PC-9 (cell line): ENCODE results near the gene MCMBP. TPM values are rescaled to one million over a fixed set of nuclear protein-coding genes. Genes with fewer than 3 reads are reported as not detected.

ENCODE experiments used
- Bru-seq: library from RNA; stranded (reverse); fragments of 400-500 nt; gene quantifications from one replicate; lab custom pipeline; 2021; lab: Mats Ljungman, UMichigan
- BruChase-seq, 2 experiments: library from RNA; stranded (reverse); fragments of 400-500 nt; gene quantifications; one replicate each; lab custom pipeline; 2021; lab: Mats Ljungman, UMichigan
- BruUV-seq: library from RNA; stranded (reverse); fragments of 400-500 nt; replicated peaks from 2 replicates; lab custom pipeline; 2021; lab: Mats Ljungman, UMichigan
- CTCF ChIA-PET: fragments of 300-600 bp; sonication (Branson Sonifier 250); formaldehyde crosslinking; loops from one replicate; lab custom pipeline; 2022; ENCODE audit warnings: antibody characterized with exemption; lab: Charles Lee
- POLR2A ChIA-PET: fragments of 300-600 bp; sonication (Branson Sonifier 250); formaldehyde crosslinking; loops from one replicate; lab custom pipeline; 2022; ENCODE audit warnings: antibody characterized with exemption; ENCODE audit not compliant: unreplicated experiment; lab: Charles Lee
- DNase-seq, 2 experiments: peaks; one replicate each; pipeline versions ENCODE4 v3.0.0 to v3.0.0-alpha.2; 2015 to 2022; ENCODE audit warnings: mixed read lengths in 1 of 2
- H2AFZ ChIP-seq: fragments of 200-600 bp; sonication (generic); 2 replicates; pipeline ENCODE4 v1.8.1; 2017; ENCODE audit warnings: antibody characterized with exemption
- H3F3A ChIP-seq: fragments of 200-600 bp; sonication (generic); 2 replicates; pipeline ENCODE4 v1.8.1; 2017; ENCODE audit warnings: antibody characterized with exemption, mild to moderate bottlenecking, low read depth; ENCODE audit not compliant: insufficient read depth
- H3K27ac ChIP-seq: fragments of 200-600 bp; sonication (generic); 2 replicates; pipeline ENCODE4 v1.6.1; 2016; ENCODE audit warnings: mixed run types
- H3K27me3 ChIP-seq: fragments of 200-600 bp; sonication (generic); 2 replicates; pipeline ENCODE4 v1.6.1; 2016; ENCODE audit warnings: low read depth, mixed run types; ENCODE audit not compliant: insufficient read depth
- H3K36me3 ChIP-seq: fragments of 200-600 bp; sonication (generic); 2 replicates; pipeline ENCODE4 v1.6.1; 2016; ENCODE audit warnings: low read depth, mixed run types
- H3K4me1 ChIP-seq: fragments of 200-600 bp; sonication (generic); replicated peaks from 2 replicates; pipeline ENCODE4 v1.6.1; 2016; ENCODE audit warnings: mixed run types; ENCODE audit not compliant: insufficient read depth
- H3K4me2 ChIP-seq: fragments of 200-600 bp; sonication (generic); 2 replicates; pipeline ENCODE4 v1.6.1; 2017; ENCODE audit warnings: mixed run types
- H3K4me3 ChIP-seq: fragments of 200-600 bp; sonication (generic); 2 replicates; pipeline ENCODE4 v1.6.1; 2016; ENCODE audit warnings: mixed run types
- H3K79me2 ChIP-seq: fragments of 200-600 bp; sonication (generic); 2 replicates; pipeline ENCODE4 v1.6.1; 2017; ENCODE audit warnings: low read depth, mixed run types
- H3K9me2 ChIP-seq: fragments of 200-600 bp; sonication (generic); 2 replicates; pipeline ENCODE4 v1.8.1; 2017; ENCODE audit warnings: mild to moderate bottlenecking; ENCODE audit not compliant: insufficient read depth
- H3K9me3 ChIP-seq: fragments of 200-600 bp; sonication (generic); 2 replicates; pipeline ENCODE4 v1.8.1; 2016; ENCODE audit warnings: low read depth; ENCODE audit not compliant: insufficient read depth
- H4K20me1 ChIP-seq: fragments of 200-600 bp; sonication (generic); 2 replicates; pipeline ENCODE4 v1.8.1; 2017; ENCODE audit not compliant: insufficient read depth
- CTCF ChIP-seq: fragments of 200-600 bp; sonication (generic); conservative IDR thresholded peaks from 2 replicates; pipeline ENCODE4 v1.6.1; 2017; ENCODE audit warnings: mixed run types, antibody characterized with exemption, mild to moderate bottlenecking, moderate library complexity
- EZH2 ChIP-seq: fragments of 200-600 bp; sonication (generic); IDR thresholded peaks from 2 replicates; pipeline ENCODE4 v1.8.0; 2017; ENCODE audit warnings: antibody characterized with exemption, low read depth
- intact Hi-C: fragments of 100-400 bp; cut with micrococcal nuclease; formaldehyde crosslinking; loops from one replicate; pipeline ENCODE4 v1.10.0; 2022; ENCODE audit not compliant: unreplicated experiment
- long read RNA-seq: library from polyadenylated mRNA; stranded (forward); transcript quantifications from one replicate; pipeline ENCODE4 v2.0.0, GENCODE V29; 2022
- total RNA-seq: library from RNA; stranded (reverse); gene quantifications from 2 replicates; pipeline ENCODE4 v1.2.3, GENCODE V29; 2021

The MCMBP gene, protein sequence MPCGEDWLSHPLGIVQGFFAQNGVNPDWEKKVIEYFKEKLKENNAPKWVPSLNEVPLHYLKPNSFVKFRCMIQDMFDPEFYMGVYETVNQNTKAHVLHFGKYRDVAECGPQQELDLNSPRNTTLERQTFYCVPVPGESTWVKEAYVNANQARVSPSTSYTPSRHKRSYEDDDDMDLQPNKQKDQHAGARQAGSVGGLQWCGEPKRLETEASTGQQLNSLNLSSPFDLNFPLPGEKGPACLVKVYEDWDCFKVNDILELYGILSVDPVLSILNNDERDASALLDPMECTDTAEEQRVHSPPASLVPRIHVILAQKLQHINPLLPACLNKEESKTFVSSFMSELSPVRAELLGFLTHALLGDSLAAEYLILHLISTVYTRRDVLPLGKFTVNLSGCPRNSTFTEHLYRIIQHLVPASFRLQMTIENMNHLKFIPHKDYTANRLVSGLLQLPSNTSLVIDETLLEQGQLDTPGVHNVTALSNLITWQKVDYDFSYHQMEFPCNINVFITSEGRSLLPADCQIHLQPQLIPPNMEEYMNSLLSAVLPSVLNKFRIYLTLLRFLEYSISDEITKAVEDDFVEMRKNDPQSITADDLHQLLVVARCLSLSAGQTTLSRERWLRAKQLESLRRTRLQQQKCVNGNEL
- total RNA-seq: 30.8 and 36.7 TPM in 2 replicates
- percentile 85 among the genes with signal in this experiment for Bru-seq, nascent RNA
- BruChase-seq, experiment 1, labeled RNA remaining after a 2-hour chase: percentile 70 among the genes with signal in this experiment
- BruChase-seq, experiment 2, labeled RNA remaining after a 6-hour chase: percentile 86 among the genes with signal in this experiment
- long read RNA-seq, full-length matches to known transcripts: 73 of 111 reads
- long read RNA-seq, partial matches to known transcripts: 16 of 111 reads
- long read RNA-seq, other reads (novel, unspliced or antisense): 22 of 111 reads

GRCh38 chr10:119872610-119872859 lies at the start of gene MCMBP:
Gene MCMBP, minus strand, starts transcription at chr10:119872843. Its CDS starts 259 bp downstream, at chr10:119872584.
- no peaks in the 10 kb centered on the region for H3F3A ChIP-seq
- POLR2A ChIA-PET: interaction anchor here (0.6 to 0.7 kb wide), 2 partner anchors 20 to 21 kb away, joined by 4 to 50 read pairs; partner anchors contain the start of gene SEC23IP
- peaks cover 17% of the 10 kb centered on the region for H3K4me1 ChIP-seq
- no peaks in the 10 kb centered on the region for H3K36me3 ChIP-seq
- peaks cover 46% of the 10 kb centered on the region for H3K79me2 ChIP-seq
- H3K4me3 ChIP-seq: peak within 1 kb of the TSS; percentile 92
- CTCF ChIA-PET: no interaction called here
- H3K27me3 ChIP-seq: no peaks in the 10 kb centered on the region
- no TSS peak for BruUV-seq
- peaks cover 16% of the 10 kb centered on the region; the same call in 1 of the 2 replicates for H4K20me1 ChIP-seq
- intact Hi-C loops: loop anchor here (1.0 kb wide), 1 partner anchor 20 kb away; the partner anchor contains the start of gene SEC23IP
- no peak for DNase-seq
- peak within 1 kb of the TSS; percentile 83 for H2AFZ ChIP-seq
- no peaks in the 10 kb centered on the region for H3K9me3 ChIP-seq
- H3K4me2 ChIP-seq: peak within 1 kb of the TSS; percentile 93
- H3K27ac ChIP-seq: no peak within 1 kb of the TSS
- TF ChIP-seq EZH2 (no peak), CTCF (no peak)
- no peaks in the 10 kb centered on the region for H3K9me2 ChIP-seq

- Histone ChIP-seq H3K9me2 (no peaks in the 10 kb centered on the region), H3K36me3 (no peaks in the 10 kb centered on the region; the same call in 1 of the 2 replicates), H3K9me3 (no peaks in the 10 kb centered on the region), H3K4me1 (no peaks in the 10 kb centered on the region), H2AFZ (no peak overlapping the region), H3K27ac (no peak overlapping the region), H3K79me2 (no peaks in the 10 kb centered on the region), H3F3A (no peaks in the 10 kb centered on the region), H3K27me3 (no peaks in the 10 kb centered on the region), H4K20me1 (no peaks in the 10 kb centered on the region), H3K4me3 (no peak overlapping the region), H3K4me2 (no peak overlapping the region)
- TF ChIP-seq EZH2: no peak
- no peak for TF ChIP-seq CTCF
- intact Hi-C loops: no loop called here
- BruUV-seq: no TSS peak
- POLR2A ChIA-PET: no interaction called here
- CTCF ChIA-PET: interaction anchor here (0.6 kb wide), 1 partner anchor 775 kb away, joined by 3 read pairs; no protein-coding TSS in a partner anchor
- no peak for DNase-seq
Measured at GRCh38 chr10:119919826-119920225, 47.2 kb upstream of the MCMBP start.

GRCh38 chr10:119919271-119919670 lies 46.6 kb upstream of the MCMBP start:
- intact Hi-C loops: no loop called here
- Histone ChIP-seq H3K9me3 (no peaks in the 10 kb centered on the region), H3K4me1 (no peaks in the 10 kb centered on the region), H4K20me1 (no peaks in the 10 kb centered on the region), H3K79me2 (no peaks in the 10 kb centered on the region), H3K4me3 (no peak overlapping the region), H3K4me2 (no peak overlapping the region), H3K36me3 (no peaks in the 10 kb centered on the region; the same call in 1 of the 2 replicates), H3K27me3 (no peaks in the 10 kb centered on the region), H3K9me2 (no peaks in the 10 kb centered on the region), H2AFZ (no peak overlapping the region), H3K27ac (no peak overlapping the region), H3F3A (no peaks in the 10 kb centered on the region)
- CTCF ChIA-PET: interaction anchor here (0.6 kb wide), 1 partner anchor 775 kb away, joined by 3 read pairs; no protein-coding TSS in a partner anchor
- DNase-seq: no peak
- POLR2A ChIA-PET: no interaction called here
- TF ChIP-seq EZH2 (no peak), CTCF (no peak)
- no TSS peak for BruUV-seq
